GM21526 (cell line): ENCODE results near the gene WNT3.
"Not testable (repeated sequence)": the region's sequence is repeated elsewhere in the genome, so short reads cannot be mapped to it uniquely, and the experiment has no call there.

Experiments used
- ATAC-seq: cut with Tn5 transposase; IDR thresholded peaks from one replicate; pipeline ENCODE4 v1.9.1; 2021; ENCODE audit warnings: moderate library complexity; ENCODE audit not compliant: unreplicated experiment, low FRiP score

The WNT3 gene

GRCh38 chr17:46769531-46770438, 48.7 kb downstream of the WNT3 start:
- no peak for ATAC-seq

GRCh38 chr17:46768896-46769295, 49.6 kb downstream of the WNT3 start:
- not testable (repeated sequence) for ATAC-seq

- ATAC-seq: no peak
Observed at GRCh38 chr17:46768540-46768870, 50.0 kb downstream of the WNT3 start.

GRCh38 chr17:46766493-46767491, 51.7 kb downstream of the WNT3 start:
- no peak for ATAC-seq

GRCh38 chr17:46765453-46765852, 53.0 kb downstream of the WNT3 start:
- no peak for ATAC-seq

GRCh38 chr17:46764709-46765401, 53.6 kb downstream of the WNT3 start:
- ATAC-seq: no peak

GRCh38 chr17:46764000-46764708, 54.3 kb downstream of the WNT3 start:
- no peak for ATAC-seq

GRCh38 chr17:46763416-46763815, 55.1 kb downstream of the WNT3 start:
- no peak for ATAC-seq

GRCh38 chr17:46759141-46759540, 59.4 kb downstream of the WNT3 start:
- ATAC-seq: no peak

GRCh38 chr17:46758614-46759013, 59.9 kb downstream of the WNT3 start:
- no peak for ATAC-seq

GRCh38 chr17:46757588-46757987, 60.9 kb downstream of the WNT3 start:
- not testable (repeated sequence) for ATAC-seq

GRCh38 chr17:46756861-46757260, 61.6 kb downstream of the WNT3 start:
- ATAC-seq: no peak

- no peak for ATAC-seq
Observed at GRCh38 chr17:46756081-46756735, 62.3 kb downstream of the WNT3 start.

GRCh38 chr17:46753776-46754175, 64.7 kb downstream of the WNT3 start:
- no peak for ATAC-seq

GRCh38 chr17:46751425-46751824, 67.1 kb downstream of the WNT3 start:
- ATAC-seq: no peak

- no peak for ATAC-seq
Observed at GRCh38 chr17:46745376-46745775, 73.1 kb downstream of the WNT3 start.

GRCh38 chr17:46744441-46744840, 74.1 kb downstream of the WNT3 start:
- no peak for ATAC-seq

- ATAC-seq: no peak
Observed at GRCh38 chr17:46742565-46743270, 75.8 kb downstream of the WNT3 start.

GRCh38 chr17:46741122-46741730, 77.3 kb downstream of the WNT3 start:
- no peak for ATAC-seq
